Cerebellar nuclear complex (tissue), 1 donor: Measurements from ENCODE around the gene TMEM200A.

Experiments used
- DNase-seq, 2 experiments: peaks; one replicate each; lab custom pipeline; 2025; lab: John Stamatoyannopoulos, UW

Gene TMEM200A

GRCh38 chr6:130425537-130425936, 59.7 kb downstream of the TMEM200A start:
- no peak for DNase-seq

GRCh38 chr6:130426066-130426721, 60.4 kb downstream of the TMEM200A start:
- DNase-seq = no peak

GRCh38 chr6:130431346-130431852, 65.6 kb downstream of the TMEM200A start:
- DNase-seq = no peak

DNA sequence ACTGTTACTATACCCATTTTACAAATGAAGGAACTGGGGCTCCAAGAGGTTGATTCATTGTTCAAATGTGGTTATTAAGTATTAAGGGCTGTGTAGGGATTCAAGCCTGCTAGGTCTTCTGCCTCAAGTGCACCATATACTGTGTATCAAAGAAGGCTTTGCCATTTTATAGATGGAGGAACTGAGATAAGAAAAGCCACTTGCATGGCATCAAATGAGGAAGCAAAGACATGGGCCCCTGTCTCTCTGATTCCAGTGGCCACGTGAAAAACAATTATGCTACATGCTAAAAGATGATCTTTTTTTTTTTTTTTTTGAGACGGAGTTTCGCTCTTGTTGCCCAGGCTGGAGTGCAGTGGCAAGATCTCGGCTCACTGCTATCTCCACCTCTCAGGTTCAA, 67.0 kb downstream of the TMEM200A start:
- DNase-seq = no peak

DNA sequence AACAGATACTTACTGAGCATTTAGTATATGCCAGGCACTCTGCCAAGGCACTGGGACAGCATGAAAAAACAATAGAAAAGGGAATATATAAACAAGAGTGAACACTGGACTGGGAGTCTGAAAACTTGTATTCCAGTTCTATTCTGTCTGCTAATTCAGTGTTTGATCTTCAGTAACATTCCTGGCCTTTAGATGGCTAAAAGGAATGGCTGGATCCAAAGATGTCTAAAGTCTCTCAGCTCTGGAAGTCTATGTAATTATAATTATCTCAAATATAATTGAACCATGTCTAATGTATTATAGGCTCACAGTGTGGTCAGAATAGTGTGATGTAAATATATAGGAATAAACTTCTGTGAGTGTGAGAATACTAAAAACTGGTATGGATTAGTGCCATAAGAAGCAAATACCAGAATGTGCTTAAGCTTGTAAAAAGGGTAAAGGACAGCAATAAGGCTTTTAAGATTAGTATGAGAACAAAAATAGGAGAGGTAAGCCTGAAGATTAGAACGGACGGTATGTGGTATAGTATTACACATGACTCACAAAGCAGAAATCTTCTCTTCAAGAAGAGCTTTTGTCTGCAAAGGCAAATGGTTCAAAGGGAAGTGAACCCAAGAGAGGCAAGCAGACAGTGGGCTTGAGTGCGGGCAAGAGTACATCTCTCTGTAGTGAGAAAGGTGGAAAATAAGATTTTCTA, 68.5 kb downstream of the TMEM200A start:
- no peak for DNase-seq

DNA sequence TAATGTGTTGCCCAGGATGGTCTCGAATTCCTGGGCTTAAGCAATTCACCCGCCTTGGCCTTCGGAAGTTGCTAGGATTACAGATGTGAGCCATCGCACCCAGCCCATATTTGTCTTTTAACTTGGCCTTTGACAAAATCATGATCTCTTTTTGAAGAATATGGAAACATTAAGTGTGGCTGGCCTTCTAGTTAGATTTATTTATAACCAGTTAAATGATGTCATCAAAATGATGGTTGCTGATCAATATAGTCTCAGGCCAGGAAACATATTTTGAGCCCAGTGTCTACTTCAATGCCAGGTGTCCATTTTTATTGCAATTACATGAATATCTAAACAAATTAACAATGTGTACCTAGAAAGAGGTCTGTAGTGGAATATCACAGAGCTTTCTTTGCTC, 69.4 kb downstream of the TMEM200A start:
- DNase-seq = no peak

DNA sequence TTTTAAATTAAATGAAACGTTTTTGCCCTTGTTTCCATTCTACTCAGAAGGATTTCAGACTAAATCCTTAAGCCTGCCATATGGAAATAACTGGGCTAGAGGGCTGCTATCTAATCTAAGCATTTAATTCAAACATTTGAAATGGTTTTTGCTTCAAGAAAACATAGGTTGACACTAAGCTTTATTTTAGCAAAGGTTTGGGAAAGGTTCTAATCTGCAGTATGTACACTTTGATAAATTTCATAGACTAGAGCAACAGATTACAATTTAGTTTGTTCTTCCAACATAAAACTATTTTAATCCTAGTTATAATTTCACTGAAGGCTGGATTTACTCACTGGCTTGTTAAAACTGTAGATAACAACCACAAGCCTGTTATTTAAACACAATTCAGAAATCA, 72.1 kb downstream of the TMEM200A start:
- no peak for DNase-seq

DNA sequence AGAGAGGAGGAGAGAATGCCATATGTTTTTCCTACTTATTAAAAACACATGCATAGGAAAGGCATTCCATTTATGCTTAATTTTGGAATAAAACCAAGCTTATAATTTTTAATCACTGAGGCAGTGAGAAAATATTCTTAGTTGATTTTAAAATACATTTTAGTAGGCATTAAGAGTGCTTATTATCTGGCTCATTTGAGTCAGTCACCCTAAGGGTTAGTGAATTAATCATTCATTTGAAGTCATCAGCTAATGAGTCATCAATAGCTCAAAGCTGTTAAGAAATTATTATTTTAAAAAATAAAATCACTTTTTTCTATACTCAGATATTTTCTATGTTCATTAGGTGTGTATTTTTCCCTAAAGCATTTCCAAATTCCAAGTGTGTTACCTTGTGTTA, 81.6 kb downstream of the TMEM200A start:
- no peak for DNase-seq

DNA sequence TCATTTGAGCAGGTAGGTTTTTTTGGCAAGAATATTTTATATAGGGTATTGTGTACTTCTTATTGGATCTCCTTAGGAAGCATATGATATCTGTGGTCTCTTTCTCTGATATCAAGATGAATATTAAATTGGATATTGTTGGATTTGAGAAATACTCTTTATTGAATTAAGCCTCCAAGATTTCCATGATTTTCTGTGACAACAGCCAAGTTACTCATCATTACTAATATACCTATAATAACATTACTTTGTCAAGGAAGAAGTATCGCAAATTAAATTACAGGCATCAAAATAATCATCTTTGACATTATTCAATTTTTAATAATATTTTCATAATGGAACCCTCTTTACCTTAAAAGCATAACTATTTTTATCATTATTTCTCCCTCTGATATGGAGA, 86.5 kb downstream of the TMEM200A start:
- no peak for DNase-seq

- no peak for DNase-seq
Measured at GRCh38 chr6:130453230-130453629, 87.4 kb downstream of the TMEM200A start.

DNA sequence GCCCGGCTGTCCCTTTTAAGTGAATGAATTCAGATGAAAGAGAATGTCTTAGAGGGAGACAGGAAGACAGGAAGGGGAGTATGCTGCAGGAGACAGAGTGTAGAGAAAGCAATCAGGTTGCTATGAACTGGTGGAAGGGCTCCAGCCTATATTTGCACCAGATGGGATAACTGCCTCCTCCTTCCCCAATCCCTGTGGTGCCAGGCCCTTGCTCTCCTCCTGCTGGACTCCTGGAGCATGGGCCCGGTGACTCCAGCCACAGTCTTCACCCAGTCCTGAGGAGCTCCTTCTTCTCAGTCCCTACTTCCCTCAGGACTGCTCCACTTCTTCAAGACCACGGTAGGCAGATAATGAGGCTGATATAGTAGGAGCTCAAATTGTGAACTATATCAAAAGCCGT, 91.8 kb downstream of the TMEM200A start:
- DNase-seq = no peak

GRCh38 chr6:130459316-130459715, 93.5 kb downstream of the TMEM200A start:
- no peak for DNase-seq

GRCh38 chr6:130460934-130461333, 95.1 kb downstream of the TMEM200A start:
- no peak for DNase-seq

- no peak for DNase-seq
Measured at GRCh38 chr6:130466052-130466747, 100.4 kb downstream of the TMEM200A start.

- DNase-seq = no peak
Measured at GRCh38 chr6:130466748-130467061, 100.9 kb downstream of the TMEM200A start.

- DNase-seq = no peak
Measured at GRCh38 chr6:130467146-130468050, 101.6 kb downstream of the TMEM200A start.

- DNase-seq = no peak
Measured at GRCh38 chr6:130470766-130471165, 104.9 kb downstream of the TMEM200A start.

GRCh38 chr6:130473886-130474285, 108.1 kb downstream of the TMEM200A start:
- DNase-seq = no peak

- DNase-seq = no peak
Measured at GRCh38 chr6:130482645-130483390, 117.0 kb downstream of the TMEM200A start.

DNA sequence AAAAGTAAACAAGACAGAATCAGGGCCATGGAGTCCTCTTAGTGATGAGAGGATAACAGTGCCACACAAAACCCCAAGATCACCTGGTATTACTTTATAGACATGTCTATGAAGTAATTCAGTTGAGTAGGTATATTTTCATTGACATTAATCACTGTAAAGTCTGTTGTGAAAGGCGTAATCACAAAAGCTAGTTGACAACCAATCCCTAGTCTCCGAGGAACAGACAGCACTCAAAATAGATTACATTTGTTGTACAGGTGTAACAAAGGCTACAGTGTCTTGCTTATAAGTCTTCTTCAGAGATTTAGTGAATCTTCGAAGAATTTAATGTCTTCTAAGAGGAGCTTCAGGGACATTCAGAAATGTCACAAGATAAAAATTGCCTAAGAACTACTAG, 120.1 kb downstream of the TMEM200A start:
- DNase-seq = no peak

GRCh38 chr6:130486417-130486816, 120.6 kb downstream of the TMEM200A start:
- no peak for DNase-seq
